ENCODE data around the gene HRC. TPM values are rescaled to one million over a fixed set of nuclear protein-coding genes. Genes with fewer than 3 reads are reported as not detected.

HRC gene
- total RNA-seq, 1 donor from 2014 or later: 0.72 TPM

GRCh38 chr19:49194408-49194807 lies 39.2 kb upstream of the HRC start:
- Mint-ChIP-seq H3K4me1 (ENCODE audit: unreplicated experiment) (peaks cover 19% of the 10 kb centered on the region), H3K36me3 (ENCODE audit: low read depth, unreplicated experiment) (peaks cover 55% of the 10 kb centered on the region), H3K9me3 (ENCODE audit: unreplicated experiment) (no peaks in the 10 kb centered on the region), H3K27me3 (ENCODE audit: unreplicated experiment) (no peaks in the 10 kb centered on the region), H3K27ac (ENCODE audit: unreplicated experiment) (no peak overlapping the region), H3K4me3 (ENCODE audit: unreplicated experiment) (no peak overlapping the region)
- TF ChIP-seq, protein P1, sequence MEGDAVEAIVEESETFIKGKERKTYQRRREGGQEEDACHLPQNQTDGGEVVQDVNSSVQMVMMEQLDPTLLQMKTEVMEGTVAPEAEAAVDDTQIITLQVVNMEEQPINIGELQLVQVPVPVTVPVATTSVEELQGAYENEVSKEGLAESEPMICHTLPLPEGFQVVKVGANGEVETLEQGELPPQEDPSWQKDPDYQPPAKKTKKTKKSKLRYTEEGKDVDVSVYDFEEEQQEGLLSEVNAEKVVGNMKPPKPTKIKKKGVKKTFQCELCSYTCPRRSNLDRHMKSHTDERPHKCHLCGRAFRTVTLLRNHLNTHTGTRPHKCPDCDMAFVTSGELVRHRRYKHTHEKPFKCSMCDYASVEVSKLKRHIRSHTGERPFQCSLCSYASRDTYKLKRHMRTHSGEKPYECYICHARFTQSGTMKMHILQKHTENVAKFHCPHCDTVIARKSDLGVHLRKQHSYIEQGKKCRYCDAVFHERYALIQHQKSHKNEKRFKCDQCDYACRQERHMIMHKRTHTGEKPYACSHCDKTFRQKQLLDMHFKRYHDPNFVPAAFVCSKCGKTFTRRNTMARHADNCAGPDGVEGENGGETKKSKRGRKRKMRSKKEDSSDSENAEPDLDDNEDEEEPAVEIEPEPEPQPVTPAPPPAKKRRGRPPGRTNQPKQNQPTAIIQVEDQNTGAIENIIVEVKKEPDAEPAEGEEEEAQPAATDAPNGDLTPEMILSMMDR (IDR thresholded peaks at IDR 0.05; ENCODE audit: unreplicated experiment): no peak
- no peak for DNase-seq (ENCODE audit: low spot score)

DNA sequence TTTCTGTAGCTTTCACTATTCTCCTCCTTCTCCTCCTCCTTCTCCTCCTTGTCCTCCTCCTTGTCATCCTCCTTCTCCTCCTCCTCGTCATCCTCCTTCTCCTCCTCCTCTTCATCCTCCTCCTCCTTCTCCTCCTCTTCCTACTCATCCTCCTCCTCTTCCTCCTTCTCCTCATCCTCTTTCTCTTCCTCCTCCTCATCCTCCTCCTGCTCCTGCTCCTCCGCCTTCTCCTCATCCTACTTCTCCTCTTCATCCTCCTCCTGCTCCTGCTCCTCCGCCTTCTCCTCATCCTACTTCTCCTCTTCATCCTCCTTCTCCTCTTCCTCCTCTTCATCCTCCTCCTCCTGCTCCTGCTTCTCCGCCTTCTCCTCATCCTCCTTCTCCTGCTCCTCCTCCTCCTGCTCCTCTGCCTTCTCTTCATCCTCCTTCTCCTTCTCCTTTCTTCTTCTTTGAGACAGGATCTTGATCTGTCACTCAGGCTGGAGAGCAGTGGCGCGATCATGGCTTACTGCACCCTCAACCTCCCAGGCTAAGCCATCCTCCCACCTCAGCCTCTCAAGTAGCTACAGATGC lies 38.7 kb upstream of the HRC start:
- Mint-ChIP-seq H3K9me3 (ENCODE audit: unreplicated experiment) (no peaks in the 10 kb centered on the region), H3K4me1 (ENCODE audit: unreplicated experiment) (peaks cover 22% of the 10 kb centered on the region), H3K27me3 (ENCODE audit: unreplicated experiment) (peaks cover 3% of the 10 kb centered on the region), H3K36me3 (ENCODE audit: low read depth, unreplicated experiment) (peaks cover 60% of the 10 kb centered on the region), H3K27ac (ENCODE audit: unreplicated experiment) (no peak overlapping the region), H3K4me3 (ENCODE audit: unreplicated experiment) (no peak overlapping the region)
- TF ChIP-seq, protein P1 (IDR thresholded peaks at IDR 0.05; ENCODE audit: unreplicated experiment): no peak
- no peak for DNase-seq (ENCODE audit: low spot score)

GRCh38 chr19:49190781-49191180 lies 35.6 kb upstream of the HRC start:
- Mint-ChIP-seq H3K27me3 (ENCODE audit: unreplicated experiment) (peaks cover 10% of the 10 kb centered on the region), H3K4me1 (ENCODE audit: unreplicated experiment) (peaks cover 39% of the 10 kb centered on the region), H3K27ac (ENCODE audit: unreplicated experiment) (no peak overlapping the region), H3K4me3 (ENCODE audit: unreplicated experiment) (peak overlapping the region; percentile 26), H3K36me3 (ENCODE audit: low read depth, unreplicated experiment) (peaks cover 67% of the 10 kb centered on the region), H3K9me3 (ENCODE audit: unreplicated experiment) (no peaks in the 10 kb centered on the region)
- TF ChIP-seq, protein P1 (IDR thresholded peaks at IDR 0.05; ENCODE audit: unreplicated experiment): no peak
- no peak for DNase-seq (ENCODE audit: low spot score)

DNA sequence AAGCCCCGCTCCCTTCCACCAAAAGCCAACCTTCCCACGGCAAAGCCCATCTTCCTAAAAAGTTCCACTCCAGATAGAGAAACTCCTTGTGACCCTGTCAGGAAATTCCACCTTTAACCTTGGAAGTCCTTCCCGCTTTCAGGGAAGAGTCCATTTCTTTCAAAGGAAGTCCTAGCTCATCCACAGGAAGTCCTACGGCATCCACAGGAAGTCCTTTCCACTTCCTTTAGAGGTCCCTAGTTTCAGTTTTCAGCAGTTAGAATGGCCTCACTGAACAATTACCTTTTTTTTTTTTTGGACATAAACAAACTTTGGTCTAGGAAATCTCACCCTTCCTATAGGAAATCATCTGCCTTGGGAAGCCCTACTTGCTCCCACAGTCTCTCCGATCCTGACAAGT lies 34.1 kb upstream of the HRC start:
- Mint-ChIP-seq H3K4me3 (ENCODE audit: unreplicated experiment) (peak overlapping the region; percentile 67), H3K9me3 (ENCODE audit: unreplicated experiment) (no peaks in the 10 kb centered on the region), H3K36me3 (ENCODE audit: low read depth, unreplicated experiment) (peaks cover 67% of the 10 kb centered on the region), H3K27me3 (ENCODE audit: unreplicated experiment) (peaks cover 10% of the 10 kb centered on the region), H3K27ac (ENCODE audit: unreplicated experiment) (peak overlapping the region; percentile 85), H3K4me1 (ENCODE audit: unreplicated experiment) (peaks cover 39% of the 10 kb centered on the region)
- TF ChIP-seq, protein P1 (IDR thresholded peaks at IDR 0.05; ENCODE audit: unreplicated experiment): no peak
- DNase-seq (ENCODE audit: low spot score): no peak

DNA sequence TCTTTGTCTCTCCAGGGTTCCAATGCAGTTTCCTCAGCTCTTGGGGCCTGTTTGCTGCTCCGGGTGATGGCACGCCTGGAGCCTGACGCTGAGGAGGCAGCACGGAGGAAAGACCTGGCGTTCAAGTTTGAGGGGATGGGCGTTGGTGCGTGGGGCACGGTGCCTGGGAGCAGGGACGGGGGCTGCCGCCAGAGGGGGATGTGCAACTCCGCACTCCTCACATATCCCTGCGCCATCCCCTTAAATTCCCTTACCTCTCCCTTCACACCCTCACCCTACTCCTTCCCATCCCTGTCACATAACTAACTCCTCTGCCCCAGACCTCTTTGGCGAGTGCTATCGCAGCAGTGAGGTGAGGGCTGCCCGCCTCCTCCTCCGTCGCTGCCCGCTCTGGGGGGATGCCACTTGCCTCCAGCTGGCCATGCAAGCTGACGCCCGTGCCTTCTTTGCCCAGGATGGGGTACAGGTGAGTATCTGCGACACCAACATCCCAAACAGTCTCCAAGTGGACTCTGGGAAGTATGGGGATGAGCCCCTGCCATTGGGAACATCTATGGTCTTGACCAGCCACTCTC lies 33.5 kb upstream of the HRC start:
- Mint-ChIP-seq H3K27ac (ENCODE audit: unreplicated experiment) (peak overlapping the region; percentile 85), H3K4me1 (ENCODE audit: unreplicated experiment) (peaks cover 39% of the 10 kb centered on the region), H3K36me3 (ENCODE audit: low read depth, unreplicated experiment) (peaks cover 68% of the 10 kb centered on the region)

More for the DNA sequence above, 33.5 kb upstream of the HRC start:
- TF ChIP-seq, protein P1 (IDR thresholded peaks at IDR 0.05; ENCODE audit: unreplicated experiment): no peak
- peak overlapping the region; percentile 56 for H3K4me3 Mint-ChIP-seq (ENCODE audit: unreplicated experiment)
- peaks cover 12% of the 10 kb centered on the region for H3K27me3 Mint-ChIP-seq (ENCODE audit: unreplicated experiment)
- DNase-seq (ENCODE audit: low spot score): no peak
- no peaks in the 10 kb centered on the region for H3K9me3 Mint-ChIP-seq (ENCODE audit: unreplicated experiment)
